Measurements from ENCODE around the gene ID2. TPM values are rescaled to one million over a fixed set of nuclear protein-coding genes. Genes with fewer than 3 reads are reported as not detected.
A peak's percentile ranks its signal among the peaks of the same experiment; 100 is the strongest.
"Not testable (repeated sequence)": the region's sequence is repeated elsewhere in the genome, so short reads cannot be mapped to it uniquely, and the experiment has no call there.

The ID2 gene
- total RNA-seq, 1 donor from 2014 or later: 13.6 TPM

DNA sequence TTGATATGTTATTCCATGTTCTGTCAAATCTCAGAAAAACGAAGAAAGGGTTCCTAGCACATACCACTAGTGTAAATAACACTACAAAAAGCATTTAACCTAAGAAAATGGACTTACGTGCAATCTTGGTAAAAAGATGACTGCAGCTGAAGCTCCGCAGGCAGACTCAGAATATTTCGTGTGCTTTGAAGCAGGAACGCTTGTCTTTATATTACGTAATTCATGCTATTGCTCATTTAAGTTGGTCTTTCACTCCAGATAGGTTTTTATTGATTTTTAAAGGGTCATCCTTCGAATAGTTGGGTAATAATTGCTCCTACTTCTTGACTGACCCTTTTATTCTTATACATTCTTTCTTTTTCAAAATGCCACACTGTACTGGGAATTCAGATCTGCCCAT, 44.0 kb downstream of the ID2 start:
- no peak for TF ChIP-seq CTCF (IDR thresholded peaks at IDR 0.05; ENCODE audit: insufficient read depth, low read depth, low read length)
- no peak for TF ChIP-seq EZH2 (IDR thresholded peaks at IDR 0.05; ENCODE audit: insufficient read depth, low read length)
- FAIRE-seq: no peak
- Histone ChIP-seq H3K79me2 (ENCODE audit: insufficient read depth, low read length) (no peaks in the 10 kb centered on the region), H3K4me3 (ENCODE audit: insufficient read depth, low read depth, low read length) (no peak overlapping the region), H3K4me2 (ENCODE audit: low read length) (no peak overlapping the region), H3K27me3 (ENCODE audit: insufficient read depth, low read length) (no peaks in the 10 kb centered on the region), H3K27ac (ENCODE audit: low read depth, low read length) (no peak overlapping the region), H2AFZ (ENCODE audit: low read depth, low read length) (no peak overlapping the region), H3K36me3 (ENCODE audit: insufficient read depth, low read length) (peaks cover 8% of the 10 kb centered on the region), H3K4me1 (ENCODE audit: insufficient read depth, low read length) (no peaks in the 10 kb centered on the region), H3K9ac (ENCODE audit: low read length) (no peak overlapping the region), H4K20me1 (ENCODE audit: insufficient read depth, low read length) (no peaks in the 10 kb centered on the region), H3K9me3 (ENCODE audit: insufficient read depth, low read depth, low read length) (no peaks in the 10 kb centered on the region)
- Mint-ChIP-seq H3K36me3 (ENCODE audit: low read depth, unreplicated experiment) (peaks cover 18% of the 10 kb centered on the region), H3K27ac (ENCODE audit: unreplicated experiment) (no peak overlapping the region), H3K27me3 (ENCODE audit: low read depth, unreplicated experiment) (no peaks in the 10 kb centered on the region), H3K4me1 (ENCODE audit: low read depth, unreplicated experiment) (no peaks in the 10 kb centered on the region), H3K4me3 (ENCODE audit: unreplicated experiment) (no peak overlapping the region), H3K9me3 (ENCODE audit: unreplicated experiment) (no peaks in the 10 kb centered on the region)
- no peak for DNase-seq (ENCODE audit: low read depth)

- no peak overlapping the region for H3K4me2 ChIP-seq (ENCODE audit: low read length)
- H3K4me3 ChIP-seq (ENCODE audit: insufficient read depth, low read depth, low read length): no peak overlapping the region
- H3K9me3 Mint-ChIP-seq (ENCODE audit: unreplicated experiment): no peaks in the 10 kb centered on the region
- H3K4me1 ChIP-seq (ENCODE audit: insufficient read depth, low read length): no peaks in the 10 kb centered on the region
- H3K27ac ChIP-seq (ENCODE audit: low read depth, low read length): no peak overlapping the region
- H4K20me1 ChIP-seq (ENCODE audit: insufficient read depth, low read length): no peaks in the 10 kb centered on the region
- H3K36me3 Mint-ChIP-seq (ENCODE audit: low read depth, unreplicated experiment): peaks cover 27% of the 10 kb centered on the region
- no peaks in the 10 kb centered on the region for H3K27me3 ChIP-seq (ENCODE audit: insufficient read depth, low read length)
- no peaks in the 10 kb centered on the region for H3K9me3 ChIP-seq (ENCODE audit: insufficient read depth, low read depth, low read length)
- H3K4me3 Mint-ChIP-seq (ENCODE audit: unreplicated experiment): no peak overlapping the region
- H3K4me1 Mint-ChIP-seq (ENCODE audit: low read depth, unreplicated experiment): no peaks in the 10 kb centered on the region
- TF ChIP-seq CTCF (IDR thresholded peaks at IDR 0.05; ENCODE audit: insufficient read depth, low read depth, low read length) (no peak), EZH2 (IDR thresholded peaks at IDR 0.05; ENCODE audit: insufficient read depth, low read length) (no peak)
- H2AFZ ChIP-seq (ENCODE audit: low read depth, low read length): no peak overlapping the region
- peaks cover 28% of the 10 kb centered on the region for H3K36me3 ChIP-seq (ENCODE audit: insufficient read depth, low read length)
- H3K27ac Mint-ChIP-seq (ENCODE audit: unreplicated experiment): no peak overlapping the region
- H3K27me3 Mint-ChIP-seq (ENCODE audit: low read depth, unreplicated experiment): no peaks in the 10 kb centered on the region
- no peaks in the 10 kb centered on the region for H3K79me2 ChIP-seq (ENCODE audit: insufficient read depth, low read length)
- FAIRE-seq (no peak), DNase-seq (ENCODE audit: low read depth) (no peak)
- no peak overlapping the region for H3K9ac ChIP-seq (ENCODE audit: low read length)
Measured at GRCh38 chr2:8728305-8729015, 46.6 kb downstream of the ID2 start.

GRCh38 chr2:8729101-8729500, 47.2 kb downstream of the ID2 start:
- peaks cover 30% of the 10 kb centered on the region for H3K36me3 Mint-ChIP-seq (ENCODE audit: low read depth, unreplicated experiment)
- H3K27ac Mint-ChIP-seq (ENCODE audit: unreplicated experiment); H3K4me3 ChIP-seq (ENCODE audit: insufficient read depth, low read depth, low read length); DNase-seq (ENCODE audit: low read depth); H3K9me3 ChIP-seq (ENCODE audit: insufficient read depth, low read depth, low read length); H3K4me1 Mint-ChIP-seq (ENCODE audit: low read depth, unreplicated experiment); H3K79me2 ChIP-seq (ENCODE audit: insufficient read depth, low read length); H3K4me2 ChIP-seq (ENCODE audit: low read length); H3K4me1 ChIP-seq (ENCODE audit: insufficient read depth, low read length); H2AFZ ChIP-seq (ENCODE audit: low read depth, low read length); H3K27me3 Mint-ChIP-seq (ENCODE audit: low read depth, unreplicated experiment); H3K27ac ChIP-seq (ENCODE audit: low read depth, low read length); H3K9me3 Mint-ChIP-seq (ENCODE audit: unreplicated experiment); H4K20me1 ChIP-seq (ENCODE audit: insufficient read depth, low read length); H3K4me3 Mint-ChIP-seq (ENCODE audit: unreplicated experiment); H3K9ac ChIP-seq (ENCODE audit: low read length); H3K27me3 ChIP-seq (ENCODE audit: insufficient read depth, low read length): not testable (repeated sequence)
- peak; percentile 13 for FAIRE-seq
- H3K36me3 ChIP-seq (ENCODE audit: insufficient read depth, low read length): peaks cover 35% of the 10 kb centered on the region
